ENCODE results near the gene ADAR. TPM values are rescaled to one million over a fixed set of nuclear protein-coding genes. Genes with fewer than 3 reads are reported as not detected.

Gene ADAR
- total RNA-seq, 1 donor from 2014 or later = 148 TPM

- no peak for TF ChIP-seq CTCF (conservative IDR thresholded peaks at IDR 0.05)
- H3K27me3 Mint-ChIP-seq (ENCODE audit: low read depth) = peaks cover 13% of the 10 kb centered on the region
- H3K36me3 Mint-ChIP-seq (ENCODE audit: low read depth) = peaks cover 7% of the 10 kb centered on the region
- no peaks in the 10 kb centered on the region for H3K9me3 Mint-ChIP-seq
- no peak for DNase-seq (ENCODE audit: low read depth, low spot score)
- peak overlapping the region; percentile 46 for H3K27ac Mint-ChIP-seq (ENCODE audit: unreplicated experiment)
- H3K4me1 Mint-ChIP-seq = peaks cover 27% of the 10 kb centered on the region
- peak overlapping the region; percentile 70 for H3K4me3 Mint-ChIP-seq
Observed at GRCh38 chr1:154571244-154571963, 36.6 kb downstream of the ADAR start.

- Mint-ChIP-seq H3K27ac (ENCODE audit: unreplicated experiment) (no peak overlapping the region), H3K4me3 (peak overlapping the region; percentile 83)
Observed at GRCh38 chr1:154568157-154568815, 39.7 kb downstream of the ADAR start.

GRCh38 chr1:154567386-154568156 is 40.4 kb downstream of the ADAR start, which contains the start of gene CHRNB2:
CHRNB2 (plus strand) TSS chr1:154567778; CDS start chr1:154568045, 267 bp downstream.
- H3K27ac Mint-ChIP-seq (ENCODE audit: unreplicated experiment) = no peak within 1 kb of the TSS
- peak; percentile 67 for DNase-seq (ENCODE audit: low read depth, low spot score)
- no peaks in the 10 kb centered on the region for H3K9me3 Mint-ChIP-seq
- peaks cover 15% of the 10 kb centered on the region for H3K4me1 Mint-ChIP-seq
- peaks cover 33% of the 10 kb centered on the region for H3K27me3 Mint-ChIP-seq (ENCODE audit: low read depth)
- H3K36me3 Mint-ChIP-seq (ENCODE audit: low read depth) = peaks cover 7% of the 10 kb centered on the region
- no peak for TF ChIP-seq CTCF (conservative IDR thresholded peaks at IDR 0.05)
- peak within 1 kb of the TSS; percentile 87 for H3K4me3 Mint-ChIP-seq

More at GRCh38 chr1:154568157-154568815, 39.7 kb downstream of the ADAR start:
- H3K4me1 Mint-ChIP-seq = peaks cover 17% of the 10 kb centered on the region
- no peaks in the 10 kb centered on the region for H3K9me3 Mint-ChIP-seq
- no peak for DNase-seq (ENCODE audit: low read depth, low spot score)
- TF ChIP-seq CTCF (conservative IDR thresholded peaks at IDR 0.05) = no peak
- peaks cover 33% of the 10 kb centered on the region for H3K27me3 Mint-ChIP-seq (ENCODE audit: low read depth)
- peaks cover 7% of the 10 kb centered on the region for H3K36me3 Mint-ChIP-seq (ENCODE audit: low read depth)

- Mint-ChIP-seq H3K27ac (ENCODE audit: unreplicated experiment) (no peak overlapping the region), H3K4me3 (no peak overlapping the region), H3K4me1 (peaks cover 15% of the 10 kb centered on the region), H3K9me3 (no peaks in the 10 kb centered on the region), H3K36me3 (ENCODE audit: low read depth) (no peaks in the 10 kb centered on the region), H3K27me3 (ENCODE audit: low read depth) (peaks cover 36% of the 10 kb centered on the region)
- DNase-seq (ENCODE audit: low read depth, low spot score) = no peak
- no peak for TF ChIP-seq CTCF (conservative IDR thresholded peaks at IDR 0.05)
Observed at GRCh38 chr1:154565876-154566275, 42.1 kb downstream of the ADAR start.

- Mint-ChIP-seq H3K27ac (ENCODE audit: unreplicated experiment) (peak overlapping the region; percentile 99), H3K4me1 (peaks cover 41% of the 10 kb centered on the region), H3K27me3 (ENCODE audit: low read depth) (peaks cover 5% of the 10 kb centered on the region), H3K36me3 (ENCODE audit: low read depth) (no peaks in the 10 kb centered on the region), H3K9me3 (no peaks in the 10 kb centered on the region), H3K4me3 (peak overlapping the region; percentile 92)
- DNase-seq (ENCODE audit: low read depth, low spot score) = peak; percentile 93
- peak; percentile 95 for TF ChIP-seq CTCF (conservative IDR thresholded peaks at IDR 0.05)
Observed at GRCh38 chr1:154559466-154560044, 48.4 kb downstream of the ADAR start.

Measured in neural crest cell (in vitro differentiated cells).